NCI-H1048 (cell line): ENCODE data around the gene KLHL3.

Experiments
- DNase-seq: peaks from one replicate; lab custom pipeline; 2025; lab: John Stamatoyannopoulos, UW

The KLHL3 gene

DNA sequence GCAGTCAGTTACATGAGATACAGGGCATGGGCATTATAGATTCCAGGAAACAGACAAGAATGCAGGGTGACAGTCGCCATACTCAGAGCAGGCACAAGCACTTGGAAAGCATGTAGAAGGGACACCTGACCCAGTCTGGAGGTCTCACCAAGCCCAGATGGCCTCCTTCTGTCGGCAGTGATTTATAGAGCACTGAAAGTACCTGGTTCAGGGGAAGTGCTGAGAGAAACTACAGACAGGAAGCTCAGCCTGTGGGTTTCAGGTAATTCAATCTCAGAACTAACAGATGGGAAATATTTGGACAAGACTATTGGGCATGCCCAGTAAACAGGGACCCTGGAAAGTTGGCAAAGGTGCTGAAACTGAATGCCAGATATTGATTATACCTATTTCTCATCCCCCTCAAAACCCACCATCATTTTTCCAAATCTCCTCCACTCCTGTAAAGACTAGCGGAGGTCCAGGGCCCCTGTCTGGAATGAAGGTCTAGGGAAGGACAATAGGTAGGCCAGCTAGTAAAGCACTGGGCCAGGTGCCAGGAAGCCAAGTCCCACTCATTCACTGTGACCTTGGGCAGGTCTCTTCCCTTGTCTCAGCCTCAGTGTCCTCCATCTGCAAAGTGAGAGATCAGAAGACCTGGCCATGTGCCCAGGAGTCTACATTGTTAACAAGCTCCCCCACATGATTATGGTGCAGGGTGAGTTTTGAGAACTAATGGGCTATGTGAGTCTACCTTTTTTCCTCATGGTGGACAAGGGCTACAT lies 26.9 kb downstream of the KLHL3 start:
- no peak for DNase-seq

DNA sequence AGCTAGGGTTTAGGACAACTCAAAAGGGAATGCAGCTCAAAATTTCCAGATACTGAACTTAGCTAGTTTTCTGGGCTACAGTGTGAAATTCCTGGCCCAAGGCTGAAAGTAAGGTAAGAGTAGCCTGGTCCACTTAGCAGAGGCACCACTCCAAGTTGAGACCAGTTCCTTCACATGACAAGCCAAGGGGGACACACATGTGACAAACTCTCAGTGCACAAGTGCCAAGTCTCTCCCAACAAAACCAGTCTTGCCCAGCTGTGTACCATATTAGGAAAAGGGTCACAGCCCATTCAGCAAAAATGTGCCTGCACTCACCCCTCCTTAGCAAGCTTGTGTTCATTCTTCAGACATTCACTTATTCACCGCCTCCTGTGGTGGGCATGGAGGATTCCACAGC lies 27.8 kb downstream of the KLHL3 start:
- no peak for DNase-seq

DNA sequence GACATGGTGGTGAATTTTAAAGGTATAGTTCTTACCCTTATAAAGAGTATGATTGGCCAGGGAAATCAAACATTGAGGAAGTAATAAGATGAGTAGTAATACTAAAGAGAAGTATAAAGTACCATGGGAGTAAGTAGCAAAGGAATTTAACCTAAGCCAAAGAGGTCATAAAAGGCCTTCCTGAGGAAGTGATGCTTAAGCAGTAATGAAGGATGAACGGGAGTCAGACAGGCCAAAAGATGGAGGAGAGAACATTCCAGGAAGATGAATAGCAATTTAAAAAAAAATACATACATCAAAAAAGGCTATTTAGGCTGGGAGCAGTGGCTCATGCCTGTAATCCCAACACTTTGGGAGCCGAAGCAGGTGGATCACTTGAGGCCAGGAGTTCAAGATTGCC lies 29.0 kb downstream of the KLHL3 start:
- no peak for DNase-seq

DNA sequence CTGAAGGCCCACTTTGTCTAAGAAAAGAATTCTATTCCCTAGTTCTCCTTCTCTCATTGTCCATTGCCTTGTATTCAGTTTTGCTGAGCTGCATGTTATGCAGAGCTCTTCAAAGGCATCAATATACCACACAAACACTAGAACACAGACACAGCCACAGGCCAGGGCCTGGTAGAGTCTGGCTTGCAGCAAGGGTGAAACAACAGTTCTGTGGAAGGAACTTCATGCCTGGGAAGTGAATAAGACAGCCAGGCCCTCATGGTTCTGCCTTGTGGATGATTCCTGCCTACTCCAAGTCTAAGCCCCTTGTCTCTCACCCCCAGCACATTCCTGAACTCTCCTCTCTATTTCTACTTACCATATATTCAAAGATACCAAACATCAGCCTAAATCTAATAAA lies 30.8 kb downstream of the KLHL3 start:
- DNase-seq: no peak

DNA sequence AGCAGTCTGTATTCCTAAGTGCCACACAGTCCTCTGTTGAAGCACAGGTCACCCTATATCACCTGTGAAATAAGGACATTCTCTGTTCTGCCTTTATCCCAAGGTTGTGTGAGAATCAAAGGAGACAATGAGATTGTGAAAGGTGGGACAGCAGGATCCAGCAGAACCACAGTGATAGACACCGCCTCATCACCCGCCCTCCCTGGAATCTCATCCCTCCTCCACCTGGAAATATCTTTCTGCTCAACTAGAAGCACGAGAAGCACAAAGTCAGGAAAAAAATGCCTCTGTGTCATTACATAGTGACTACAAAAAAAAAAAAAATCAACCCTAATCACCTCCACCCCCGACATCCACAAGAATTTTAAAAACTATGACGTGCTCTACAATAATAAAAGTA lies 32.3 kb downstream of the KLHL3 start:
- no peak for DNase-seq

DNA sequence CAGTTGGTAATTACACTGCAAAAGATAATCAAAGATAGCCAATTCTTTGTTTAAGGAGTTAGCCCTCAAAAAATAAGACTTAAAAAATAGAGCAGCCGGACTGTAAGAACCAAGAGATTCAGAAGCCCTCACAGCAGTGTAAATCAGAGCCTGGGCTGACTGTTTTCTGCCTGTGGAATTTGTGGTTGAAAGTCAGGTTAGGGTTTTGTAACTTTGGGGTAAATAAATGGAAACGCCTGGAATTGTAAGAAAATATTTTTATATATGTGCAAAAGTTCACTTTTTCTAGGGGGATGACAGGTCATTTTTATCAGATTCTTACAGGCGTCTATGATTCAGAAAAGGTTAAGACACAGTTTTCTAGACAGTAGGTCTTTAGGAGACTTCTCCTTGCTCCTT lies 35.6 kb downstream of the KLHL3 start:
- DNase-seq: no peak

DNA sequence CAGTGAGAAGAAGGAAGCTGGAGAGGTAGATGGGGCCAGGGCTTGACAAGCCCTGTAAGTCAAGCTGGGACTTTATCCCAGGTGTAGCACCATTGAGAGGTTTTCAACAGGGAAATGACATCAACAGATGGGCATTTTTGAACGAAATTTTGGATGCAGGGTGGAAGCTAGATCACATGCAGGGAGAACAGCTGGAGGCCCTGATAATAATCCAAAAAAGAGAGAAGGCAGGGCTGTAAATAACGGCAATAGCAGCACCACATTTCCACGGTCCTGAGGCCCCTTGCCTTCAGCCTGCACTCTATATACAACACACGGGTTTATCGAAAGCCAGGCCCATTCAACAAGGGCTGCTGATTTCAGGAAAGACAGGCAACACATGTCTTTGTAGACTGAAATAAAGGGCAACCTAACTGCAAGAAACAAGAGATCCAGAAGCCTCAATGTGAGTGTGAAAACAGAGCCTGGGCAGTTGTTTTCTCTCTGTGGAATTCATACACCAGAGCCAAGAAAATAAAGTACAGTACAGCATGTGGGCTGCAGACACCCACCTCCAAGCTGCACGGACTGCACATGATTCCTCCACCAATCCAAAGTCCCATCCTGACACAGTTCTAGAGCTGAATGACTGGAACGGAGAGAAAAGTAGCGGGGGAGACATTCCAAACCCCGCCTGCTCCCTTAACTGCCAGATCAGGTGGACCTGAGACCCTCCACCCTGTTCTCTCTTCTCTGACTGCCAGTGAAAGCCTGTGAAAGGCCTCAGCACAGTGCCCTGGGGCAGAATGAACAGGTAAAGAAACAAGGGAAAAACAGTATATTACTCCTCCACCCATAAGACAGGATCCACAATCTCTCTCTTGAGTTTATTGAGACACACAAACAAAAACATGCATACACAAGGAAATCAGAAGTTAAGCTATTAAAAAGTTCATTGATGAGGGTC lies 36.3 kb downstream of the KLHL3 start:
- no peak for DNase-seq

DNA sequence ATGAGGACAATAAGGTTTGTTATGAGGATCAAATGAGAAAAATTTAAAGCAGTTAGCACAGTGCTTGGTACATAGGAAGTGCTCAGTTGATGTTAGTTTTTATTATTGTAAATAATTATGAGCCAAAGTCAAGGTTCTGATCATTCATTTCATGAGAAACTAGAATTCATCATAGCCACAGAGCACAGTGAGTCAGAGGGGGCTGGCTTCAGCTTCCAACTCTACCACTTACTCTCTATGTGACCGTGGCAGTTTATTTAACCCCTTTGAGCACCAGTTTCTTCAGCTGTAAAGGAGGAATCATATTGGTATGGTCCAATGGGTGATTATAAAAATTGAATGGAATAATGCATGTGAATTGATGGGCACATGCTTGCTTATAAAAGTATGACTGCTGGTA lies 39.4 kb downstream of the KLHL3 start:
- DNase-seq: no peak

DNA sequence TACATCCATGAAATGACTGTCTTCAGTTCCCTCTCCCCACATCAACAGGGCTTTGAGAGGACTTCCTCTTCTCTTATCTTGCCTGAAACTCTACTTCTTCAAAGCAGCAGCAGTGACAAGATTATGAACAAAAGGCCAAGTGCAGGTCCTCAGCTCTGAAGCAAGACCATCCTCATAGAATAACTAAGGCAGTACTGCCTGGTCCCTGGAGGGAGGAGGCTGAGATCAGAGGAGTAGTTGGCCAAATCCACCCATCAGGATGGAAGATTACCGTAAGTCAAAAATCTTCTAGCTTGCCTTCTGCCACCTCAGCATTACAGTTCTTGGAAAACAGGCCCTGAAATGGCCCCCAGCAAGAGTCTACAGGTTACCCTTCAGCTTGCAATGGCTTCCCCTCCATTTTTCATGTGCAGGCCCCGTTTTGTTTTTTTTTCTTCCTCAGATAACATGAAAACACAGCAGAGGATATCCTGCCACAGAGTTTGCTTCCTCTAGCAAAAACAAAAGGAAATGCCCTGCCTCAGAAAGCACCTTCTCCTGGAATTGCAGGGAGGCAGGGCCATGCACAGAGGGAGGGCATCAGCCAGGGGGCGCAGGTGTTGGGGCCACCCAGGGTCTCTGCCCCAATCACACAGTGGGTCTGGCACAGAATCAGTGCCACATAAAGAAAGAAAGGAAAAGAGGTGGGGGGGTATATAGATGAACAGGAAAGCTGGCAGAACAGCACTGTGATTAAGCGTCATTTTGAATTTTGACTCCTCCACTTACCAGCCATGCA lies 40.0 kb downstream of the KLHL3 start:
- no peak for DNase-seq

DNA sequence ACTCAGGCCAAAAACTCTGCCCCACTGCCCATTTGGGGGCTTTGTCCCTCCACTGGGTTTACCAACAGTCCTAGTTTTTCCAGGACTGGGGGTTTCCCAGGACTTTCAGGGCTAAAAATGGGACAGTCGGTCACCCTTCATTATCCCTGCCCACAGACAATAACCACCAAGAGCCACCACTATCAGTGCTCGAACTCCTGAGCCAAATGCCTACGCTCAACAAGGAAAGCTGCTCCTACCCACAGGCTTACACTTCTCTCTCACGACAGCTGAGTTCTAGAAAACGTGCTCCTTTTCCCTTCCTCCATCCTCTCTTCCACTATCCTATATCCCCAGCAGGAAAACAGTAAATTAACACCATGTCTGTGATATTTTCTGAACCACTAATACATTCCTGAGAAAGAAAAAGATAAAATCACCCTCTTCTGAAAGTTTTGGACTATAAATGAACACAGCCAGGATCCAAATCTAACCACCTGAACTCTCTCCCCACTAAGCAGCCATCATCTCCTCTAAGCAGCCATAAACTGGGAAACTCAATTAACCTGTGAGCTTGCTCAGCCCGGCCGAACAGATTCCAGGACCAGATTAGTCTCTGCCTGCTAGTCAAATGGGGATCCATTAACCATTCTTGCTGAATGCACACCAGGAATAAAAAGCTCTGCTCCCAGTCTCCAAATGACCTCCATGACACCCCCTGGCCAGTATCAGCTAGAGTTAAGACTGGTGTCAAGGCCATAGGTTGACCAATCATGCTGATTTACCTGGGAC lies 41.8 kb downstream of the KLHL3 start:
- DNase-seq: no peak

DNA sequence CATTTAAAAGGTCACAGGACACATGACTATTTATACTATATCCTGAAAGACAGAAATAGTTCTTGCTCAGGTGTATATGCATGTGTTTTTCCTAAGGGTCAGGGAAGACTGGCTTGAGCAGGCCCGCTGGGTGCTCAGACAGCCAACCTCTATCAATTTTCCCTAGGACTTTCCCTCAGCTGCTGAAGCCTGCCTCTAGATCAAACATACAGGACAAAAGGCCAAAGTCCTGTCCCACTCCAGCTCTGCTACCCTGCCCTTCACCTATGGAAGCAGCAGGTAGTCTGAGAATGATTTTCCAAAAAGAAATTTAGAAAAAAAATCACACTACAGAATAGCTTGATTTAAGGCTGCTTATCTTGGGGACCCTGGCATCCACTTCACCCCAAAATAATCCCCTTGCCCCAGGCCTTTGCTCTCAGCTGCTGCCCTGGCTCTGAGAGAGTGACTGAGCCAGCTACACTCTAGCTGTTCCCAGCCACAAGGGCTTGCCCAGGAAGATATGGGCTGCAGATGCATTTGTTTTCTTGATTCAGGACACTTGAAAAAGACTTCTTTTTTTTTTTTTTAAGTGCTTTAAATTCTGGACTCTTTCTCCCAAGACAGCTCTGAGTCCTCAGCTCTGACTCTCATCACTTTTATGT lies 42.5 kb downstream of the KLHL3 start:
- no peak for DNase-seq

DNA sequence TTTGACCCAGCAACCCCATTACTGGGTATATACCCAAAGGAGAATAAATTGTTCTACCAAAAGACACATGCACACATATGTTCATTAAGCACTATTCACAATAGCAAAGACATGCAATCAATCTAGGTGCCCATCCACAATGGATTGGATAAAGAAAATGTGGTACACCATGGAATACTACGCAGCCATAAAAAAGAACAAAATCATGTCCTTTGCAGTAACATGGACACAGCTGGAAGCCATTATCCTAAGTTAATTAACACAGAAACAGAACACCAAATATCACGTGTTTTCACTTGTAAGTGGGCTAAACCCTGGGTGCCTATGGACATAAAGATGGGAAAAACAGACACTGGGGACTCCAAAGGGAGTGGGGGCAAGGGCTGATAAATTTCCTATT lies 46.6 kb downstream of the KLHL3 start:
- DNase-seq: no peak

DNA sequence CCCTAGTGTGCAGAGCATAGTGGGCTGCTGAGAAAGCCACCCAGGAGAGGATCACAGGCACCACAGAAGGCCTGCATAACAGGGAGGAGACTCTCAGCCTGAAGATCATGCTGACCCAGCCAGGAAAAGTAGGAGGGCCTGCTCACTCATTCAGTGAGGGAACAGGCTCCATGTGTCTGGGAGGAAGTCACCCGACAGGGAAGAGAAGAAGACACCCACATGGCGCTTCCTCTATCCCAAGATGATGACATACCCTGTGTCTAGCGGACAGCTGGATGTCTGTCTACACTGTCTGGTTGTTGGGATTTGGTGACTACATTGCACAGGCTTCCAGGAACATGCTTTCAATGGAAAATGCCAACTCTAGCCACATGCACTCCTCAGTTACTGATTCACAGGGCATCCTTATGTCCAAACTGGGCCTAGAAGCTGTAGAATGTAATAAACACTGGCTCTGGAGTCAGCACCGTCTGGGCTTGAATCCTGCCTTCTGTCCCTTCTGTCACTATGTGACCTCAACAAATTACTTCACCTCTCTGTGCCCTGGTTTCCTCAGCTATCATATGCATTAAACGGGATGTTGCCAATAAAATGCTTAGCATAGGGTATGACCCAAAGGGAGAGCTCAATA lies 47.6 kb downstream of the KLHL3 start:
- no peak for DNase-seq

DNA sequence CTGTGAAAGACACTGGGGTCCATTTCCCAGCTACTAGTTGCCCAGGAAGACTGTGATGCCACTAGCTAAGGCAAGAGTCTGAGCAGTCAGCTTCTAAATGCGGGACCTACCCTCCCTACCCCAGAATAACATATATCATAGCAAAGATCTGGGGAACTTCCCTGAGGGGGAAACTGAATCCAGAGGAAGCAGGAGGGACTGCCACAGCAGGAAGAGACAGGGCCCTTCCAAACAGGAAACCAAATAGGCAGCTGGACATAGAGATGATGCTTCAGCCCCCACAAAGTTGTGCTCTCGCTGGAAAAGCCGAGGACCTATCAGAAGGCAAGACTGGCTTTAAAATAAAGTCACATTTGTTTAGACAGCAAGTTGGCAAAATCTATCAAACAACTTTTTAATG lies 51.1 kb downstream of the KLHL3 start:
- no peak for DNase-seq

DNA sequence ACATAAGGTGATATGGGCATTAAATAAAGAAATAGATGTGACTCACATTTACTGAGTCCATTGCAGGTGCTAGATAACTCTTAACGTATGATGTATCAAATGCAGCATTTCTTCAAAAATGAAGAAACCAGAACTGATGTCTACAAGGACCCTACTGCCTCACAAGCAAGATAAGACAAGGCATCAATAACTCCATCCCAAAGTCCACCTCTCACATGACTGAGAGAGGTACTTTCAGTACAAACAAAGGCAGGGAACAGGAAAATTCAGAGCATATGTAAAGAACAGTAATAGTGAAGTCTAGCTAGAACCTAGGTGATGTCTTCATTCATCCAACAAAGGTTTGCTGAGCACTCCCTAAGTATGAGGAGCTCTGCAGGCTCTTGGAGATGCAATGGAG lies 54.7 kb downstream of the KLHL3 start:
- no peak for DNase-seq

DNA sequence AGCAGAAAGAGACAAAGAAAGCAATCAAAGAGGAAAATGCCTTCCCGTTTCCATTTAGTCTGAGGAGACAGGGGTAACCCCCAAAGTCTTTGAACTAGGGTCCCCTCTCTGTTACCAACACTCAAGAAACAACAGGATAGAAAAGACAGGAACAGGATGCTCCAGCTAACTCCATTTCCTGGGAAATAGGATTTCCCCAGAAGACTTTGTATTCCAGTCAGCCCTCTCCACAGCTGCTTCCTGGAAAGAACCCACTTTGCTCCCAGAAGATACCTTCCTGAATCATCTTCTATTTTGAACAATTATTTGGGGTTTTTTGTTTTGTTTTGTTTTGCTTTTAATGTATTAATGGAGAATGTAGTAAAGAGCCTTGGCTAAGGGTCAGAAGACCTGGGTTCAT lies 56.0 kb downstream of the KLHL3 start:
- DNase-seq: no peak

DNA sequence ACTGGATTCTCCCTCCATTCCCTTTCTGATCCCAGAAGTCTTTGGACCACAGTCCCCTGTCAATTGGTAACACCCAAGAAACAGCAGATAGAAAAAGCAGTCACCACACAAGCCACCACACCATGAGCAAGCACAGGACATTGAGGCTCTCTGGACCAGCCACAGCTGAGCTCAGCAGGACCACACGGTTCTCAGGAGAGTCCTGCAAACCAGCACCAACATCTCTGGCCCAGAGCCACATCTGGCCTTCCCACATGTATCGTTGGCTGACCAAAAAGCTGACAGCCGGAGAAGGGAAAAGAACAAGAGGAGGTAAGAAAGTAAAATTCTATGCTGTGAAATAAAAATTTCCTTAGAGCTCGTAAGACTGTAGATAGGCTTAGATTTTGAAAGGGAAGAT lies 56.7 kb downstream of the KLHL3 start:
- DNase-seq: no peak

DNA sequence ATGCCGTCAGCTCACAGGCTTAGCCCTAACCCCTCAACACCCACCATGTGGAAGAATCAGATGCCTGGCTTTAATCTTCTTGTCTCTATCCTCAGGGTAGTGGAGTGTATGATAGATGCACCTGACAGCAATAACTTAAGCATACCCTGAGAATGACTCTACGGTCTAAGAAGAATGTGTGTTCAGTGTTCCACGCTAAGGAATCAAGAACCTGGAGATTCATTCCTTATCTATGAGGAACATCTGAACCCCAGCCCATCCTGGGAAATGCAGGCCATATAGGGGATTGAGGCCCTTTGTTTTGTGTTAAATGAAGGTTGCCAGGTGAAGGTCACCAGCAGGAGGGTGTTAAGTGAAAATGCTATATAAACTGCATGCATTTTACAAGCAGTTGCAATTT lies 63.0 kb downstream of the KLHL3 start:
- DNase-seq: no peak

DNA sequence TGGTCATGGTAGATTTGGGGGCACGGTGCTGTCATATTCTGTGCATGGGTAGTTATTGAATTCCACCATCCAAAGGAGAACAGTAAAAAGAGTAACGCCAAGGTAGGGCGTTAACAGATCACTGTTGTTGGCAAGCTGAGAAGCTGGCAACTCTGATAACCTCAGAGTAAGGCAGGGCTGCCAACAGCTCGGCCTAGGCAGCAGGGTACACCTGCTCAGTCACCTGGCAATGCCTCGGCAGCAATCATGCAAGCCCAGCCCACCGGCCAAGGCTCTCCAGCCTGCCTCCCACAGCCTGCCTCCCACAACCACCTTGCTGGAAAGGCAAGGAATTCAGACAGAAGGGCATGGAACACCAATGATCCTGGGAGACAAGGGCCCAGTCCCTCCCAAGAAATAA lies 63.9 kb downstream of the KLHL3 start:
- DNase-seq: no peak

DNA sequence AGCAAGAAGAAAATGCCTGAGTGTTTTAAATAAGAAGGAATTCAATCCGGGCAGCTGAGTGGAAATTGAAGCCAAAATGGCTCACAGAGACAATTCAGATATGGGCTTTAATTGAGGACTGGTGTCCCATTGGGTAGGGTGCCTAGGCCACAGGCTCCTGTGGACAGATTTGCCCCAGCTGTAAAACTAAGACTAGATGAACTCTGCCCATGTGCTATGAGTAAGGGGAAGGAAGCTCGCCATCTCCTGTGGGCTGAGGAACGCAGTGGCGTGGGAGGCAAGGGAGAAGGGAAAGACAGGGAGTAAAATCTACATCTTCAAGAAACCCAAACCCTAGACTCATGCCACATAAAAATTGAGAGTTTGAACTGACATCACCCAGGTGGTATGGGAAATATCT lies 66.1 kb downstream of the KLHL3 start:
- no peak for DNase-seq

DNA sequence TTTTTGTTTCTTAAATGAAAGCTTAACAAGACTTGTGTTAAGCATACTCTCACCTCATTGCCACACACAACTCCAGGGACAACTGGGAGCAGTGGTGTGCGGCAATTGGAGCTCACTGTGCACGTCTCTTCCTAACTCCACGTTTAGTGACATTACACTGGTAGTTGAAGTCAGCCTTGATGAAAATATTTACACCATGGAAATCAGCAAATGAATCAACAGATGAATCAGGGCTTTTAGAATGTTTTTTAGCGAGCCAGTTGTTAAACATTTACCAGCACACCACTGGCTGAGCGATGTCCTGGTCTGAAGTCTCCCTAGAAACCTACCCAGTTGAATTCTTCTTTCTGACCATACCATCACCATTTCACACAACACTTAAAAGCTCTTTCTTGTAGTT lies 67.3 kb downstream of the KLHL3 start:
- DNase-seq: no peak
